ENCODE results near the gene CSNK2A3. TPM values are rescaled to one million over a fixed set of nuclear protein-coding genes. Genes with fewer than 3 reads are reported as not detected.

CSNK2A3 gene
- total and polyA plus RNA-seq, 8 donors: 0.19 to 1.1 (median 0.54) TPM; not detected in 1

DNA sequence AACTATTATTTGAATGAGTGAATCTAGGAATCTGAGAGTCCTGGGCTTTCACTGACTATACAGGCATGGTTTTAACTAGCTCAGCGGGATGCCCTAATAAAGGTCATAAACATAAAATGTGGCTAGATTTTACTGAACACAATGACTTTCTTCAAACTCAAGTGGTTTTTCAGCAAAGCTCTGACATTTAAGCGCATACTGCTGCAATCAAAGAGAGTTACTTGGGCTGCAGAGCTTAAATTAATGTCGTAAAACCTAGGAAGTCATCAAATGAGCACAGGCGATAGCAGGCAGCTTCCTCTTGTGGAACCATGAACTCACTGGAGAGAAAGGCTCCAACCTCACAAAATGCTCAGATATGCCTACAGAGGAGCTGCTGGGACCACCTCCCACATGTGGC lies 6.7 kb downstream of the CSNK2A3 start:
- ATAC-seq (no peak), FAIRE-seq (no peak), DNase-seq (no peak)
- Histone ChIP-seq H3K27me3 (no peaks in the 10 kb centered on the region), H3K27ac (no peak overlapping the region), H3K4me1 (no peaks in the 10 kb centered on the region), H3K36me3 (no peaks in the 10 kb centered on the region), H3K4me3 (no peak overlapping the region), H3K9me3 (no peaks in the 10 kb centered on the region)
- TF ChIP-seq, protein P1, sequence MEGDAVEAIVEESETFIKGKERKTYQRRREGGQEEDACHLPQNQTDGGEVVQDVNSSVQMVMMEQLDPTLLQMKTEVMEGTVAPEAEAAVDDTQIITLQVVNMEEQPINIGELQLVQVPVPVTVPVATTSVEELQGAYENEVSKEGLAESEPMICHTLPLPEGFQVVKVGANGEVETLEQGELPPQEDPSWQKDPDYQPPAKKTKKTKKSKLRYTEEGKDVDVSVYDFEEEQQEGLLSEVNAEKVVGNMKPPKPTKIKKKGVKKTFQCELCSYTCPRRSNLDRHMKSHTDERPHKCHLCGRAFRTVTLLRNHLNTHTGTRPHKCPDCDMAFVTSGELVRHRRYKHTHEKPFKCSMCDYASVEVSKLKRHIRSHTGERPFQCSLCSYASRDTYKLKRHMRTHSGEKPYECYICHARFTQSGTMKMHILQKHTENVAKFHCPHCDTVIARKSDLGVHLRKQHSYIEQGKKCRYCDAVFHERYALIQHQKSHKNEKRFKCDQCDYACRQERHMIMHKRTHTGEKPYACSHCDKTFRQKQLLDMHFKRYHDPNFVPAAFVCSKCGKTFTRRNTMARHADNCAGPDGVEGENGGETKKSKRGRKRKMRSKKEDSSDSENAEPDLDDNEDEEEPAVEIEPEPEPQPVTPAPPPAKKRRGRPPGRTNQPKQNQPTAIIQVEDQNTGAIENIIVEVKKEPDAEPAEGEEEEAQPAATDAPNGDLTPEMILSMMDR (IDR thresholded peaks at IDR 0.05): no peak
- 90 to 97% methylated on average over 4 of the region's 4 CpGs for WGBS, 2 donors
- intact Hi-C loops (cut with DNase I): no loop called here

- 85 to 90% methylated on average over 1 of the region's 1 CpG for WGBS, 2 donors
- TF ChIP-seq, protein P1 (IDR thresholded peaks at IDR 0.05): no peak
- H3K9me3 ChIP-seq: no peaks in the 10 kb centered on the region
- intact Hi-C loops (cut with DNase I): no loop called here
- H3K27ac ChIP-seq: no peak overlapping the region
- peak in 1 of 6 donors; percentile 12 for DNase-seq
- peak in 1 of 4 donors; percentile 70 for ATAC-seq
- no peaks in the 10 kb centered on the region for H3K27me3 ChIP-seq
- no peak for FAIRE-seq
- H3K4me3 ChIP-seq: no peak overlapping the region
- no peaks in the 10 kb centered on the region for H3K36me3 ChIP-seq
- H3K4me1 ChIP-seq: no peaks in the 10 kb centered on the region
Observed at GRCh38 chr11:11345099-11345498, 8.0 kb downstream of the CSNK2A3 start.

GRCh38 chr11:11344045-11344444 lies 9.0 kb downstream of the CSNK2A3 start:
- ATAC-seq: no peak
- intact Hi-C loops (cut with DNase I): no loop called here
- H3K4me1 ChIP-seq: no peaks in the 10 kb centered on the region
- no peak overlapping the region for H3K4me3 ChIP-seq
- no peaks in the 10 kb centered on the region for H3K9me3 ChIP-seq
- DNase-seq: no peak
- no peaks in the 10 kb centered on the region for H3K27me3 ChIP-seq
- no peaks in the 10 kb centered on the region for H3K36me3 ChIP-seq
- TF ChIP-seq, protein P1 (IDR thresholded peaks at IDR 0.05): no peak
- no peak overlapping the region for H3K27ac ChIP-seq
- FAIRE-seq: no peak
- 81 to 93% methylated on average over 3 of the region's 3 CpGs for WGBS, 2 donors

DNA sequence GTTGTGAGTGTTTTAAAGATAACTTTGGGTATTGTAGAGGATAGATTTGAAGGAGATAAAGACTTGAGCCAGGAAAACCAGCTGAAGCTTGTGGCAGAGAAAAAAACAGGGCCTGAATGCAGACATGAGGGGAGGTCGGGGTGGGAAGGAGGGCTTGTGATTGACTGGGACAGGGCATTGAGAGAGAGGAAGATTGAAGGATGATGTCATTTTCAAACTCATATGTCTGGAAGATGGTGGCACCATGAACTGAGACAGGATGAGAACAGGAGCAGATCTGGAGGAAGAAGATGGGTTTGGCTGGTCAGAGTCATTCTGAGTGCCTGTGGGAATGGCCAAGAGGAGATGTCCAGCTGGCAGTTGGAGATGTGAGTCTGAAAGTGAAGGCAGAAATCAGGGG lies 14.7 kb downstream of the CSNK2A3 start:
- FAIRE-seq (no peak), DNase-seq (no peak), ATAC-seq (no peak)
- H3K27me3 ChIP-seq: no peaks in the 10 kb centered on the region
- intact Hi-C loops (cut with DNase I): no loop called here
- no peak overlapping the region for H3K4me3 ChIP-seq
- no peak overlapping the region for H3K27ac ChIP-seq
- H3K9me3 ChIP-seq: no peaks in the 10 kb centered on the region
- H3K4me1 ChIP-seq: no peaks in the 10 kb centered on the region
- TF ChIP-seq, protein P1 (IDR thresholded peaks at IDR 0.05): no peak
- H3K36me3 ChIP-seq: no peaks in the 10 kb centered on the region
- 63 to 73% methylated on average over 1 of the region's 1 CpG for WGBS, 2 donors

DNA sequence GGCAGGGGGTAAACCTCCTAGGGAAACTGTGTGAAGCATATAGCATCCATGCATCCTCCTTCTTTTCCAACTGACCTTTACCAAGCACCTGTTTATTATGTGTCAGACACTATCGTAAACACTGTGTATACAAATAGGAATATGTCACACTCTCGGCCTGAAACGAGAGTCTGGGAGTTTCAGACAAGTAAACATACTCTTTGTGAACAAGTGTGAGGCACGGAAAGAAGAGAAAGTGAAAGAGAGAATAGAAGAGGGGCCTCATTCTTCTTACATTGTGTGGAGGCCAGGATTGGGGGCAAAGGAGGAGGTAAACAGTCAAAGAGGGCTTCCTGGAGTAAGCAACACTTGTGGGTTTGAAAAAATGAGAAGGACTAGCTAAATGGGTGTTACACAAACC lies 16.4 kb downstream of the CSNK2A3 start:
- DNase-seq: no peak
- Histone ChIP-seq H3K36me3 (no peaks in the 10 kb centered on the region), H3K4me3 (no peak overlapping the region), H3K4me1 (no peaks in the 10 kb centered on the region), H3K9me3 (no peaks in the 10 kb centered on the region), H3K27ac (no peak overlapping the region), H3K27me3 (no peaks in the 10 kb centered on the region)
- no peak for ATAC-seq
- WGBS, 2 donors: 72 to 74% methylated on average over 4 of the region's 4 CpGs
- intact Hi-C loops (cut with DNase I): no loop called here
- TF ChIP-seq, protein P1 (IDR thresholded peaks at IDR 0.05): no peak
- no peak for FAIRE-seq

All from pancreas (tissue), 10 donors.